Left forelimb (tissue), 1 donor: ENCODE measurements around the gene VIM.
A peak's percentile ranks its signal among the peaks of the same experiment; 100 is the strongest.

Source experiments
- DNase-seq: peaks from one replicate; pipeline ENCODE4 v3.0.0-alpha.2; 2018; ENCODE audit warnings: low spot score

VIM gene

GRCh38 chr10:17228091-17229015, at the start of gene VIM:
TSS of gene VIM (plus strand) at chr10:17228241. CDS start at chr10:17229423, 1,182 bp downstream.
- DNase-seq, result peak; percentile 93

GRCh38 chr10:17179002-17179401, 49.0 kb upstream of the VIM start:
- no peak for DNase-seq

- no peak for DNase-seq
These were observed 46.9 kb upstream of the VIM start for GRCh38 chr10:17181110-17181509.

GRCh38 chr10:17181751-17182150, 46.3 kb upstream of the VIM start:
- DNase-seq, result no peak

- no peak for DNase-seq
These were observed 44.9 kb upstream of the VIM start for GRCh38 chr10:17183110-17183509.

GRCh38 chr10:17185873-17186272, 42.2 kb upstream of the VIM start:
- DNase-seq, result no peak

- no peak for DNase-seq
These were observed 39.3 kb upstream of the VIM start for GRCh38 chr10:17188644-17189172.

- DNase-seq, result no peak
These were observed 37.4 kb upstream of the VIM start for GRCh38 chr10:17190602-17191001.

- no peak for DNase-seq
These were observed 33.0 kb upstream of the VIM start for GRCh38 chr10:17195083-17195482.

- no peak for DNase-seq
These were observed 32.0 kb upstream of the VIM start for GRCh38 chr10:17196045-17196444.

GRCh38 chr10:17196573-17196972, 31.5 kb upstream of the VIM start:
- DNase-seq, result no peak

GRCh38 chr10:17199351-17199804, 28.7 kb upstream of the VIM start:
- DNase-seq, result no peak

- no peak for DNase-seq
These were observed 27.8 kb upstream of the VIM start for GRCh38 chr10:17200001-17200911.

- peak; percentile 94 for DNase-seq
These were observed 26.9 kb upstream of the VIM start, which contains the start of gene TRDMT1 for GRCh38 chr10:17200912-17201793. TSS of gene TRDMT1 (minus strand) at chr10:17201672. CDS start at chr10:17201634, 38 bp downstream.

- no peak for DNase-seq
These were observed 26.3 kb upstream of the VIM start for GRCh38 chr10:17201794-17202116.

- no peak for DNase-seq
These were observed 25.5 kb upstream of the VIM start for GRCh38 chr10:17202506-17202905.

- no peak for DNase-seq
These were observed 25.0 kb upstream of the VIM start for GRCh38 chr10:17202999-17203398.

- no peak for DNase-seq
These were observed 24.6 kb upstream of the VIM start for GRCh38 chr10:17203416-17203815.

- DNase-seq, result no peak
These were observed 21.8 kb upstream of the VIM start for GRCh38 chr10:17206210-17206709.

- DNase-seq, result no peak
These were observed 19.6 kb upstream of the VIM start for GRCh38 chr10:17208476-17208875.

- DNase-seq, result no peak
These were observed 18.7 kb upstream of the VIM start for GRCh38 chr10:17209302-17209701.
